Upper lobe of left lung (tissue), 6 donors: ENCODE results near the gene PGLYRP4. TPM values are rescaled to one million over a fixed set of nuclear protein-coding genes. Genes with fewer than 3 reads are reported as not detected.

Experiments used
- ATAC-seq, 2 donors: fragments of 200-7000 bp; cut with Tn5 transposase; one replicate each; pipeline ENCODE4 v1.9.1; 2022; ENCODE audit warnings: mild to moderate bottlenecking in 2 of 2, moderate library complexity in 2 of 2; ENCODE audit not compliant: low FRiP score in 2 of 2
- DNase-seq, 2 donors: peaks; one replicate each; pipeline ENCODE4 v3.0.0-alpha.2; 2019 to 2020
- H3K27ac ChIP-seq, 4 donors: fragments of 200-600 bp; sonication (generic); one replicate each; pipeline ENCODE4 v1.5.1; 2016 to 2019
- H3K27me3 ChIP-seq, 4 donors: fragments of 200-600 bp; sonication (generic); one replicate each; pipeline ENCODE4 v1.5.1; 2017 to 2019
- H3K36me3 ChIP-seq, 4 donors: fragments of 200-600 bp; sonication (generic); one replicate each; pipeline ENCODE4 v1.5.1; 2016 to 2019
- H3K4me1 ChIP-seq, 4 donors: fragments of 200-600 bp; sonication (generic); one replicate each; pipeline ENCODE4 v1.5.1; 2018 to 2019
- H3K4me3 ChIP-seq, 4 donors: fragments of 200-600 bp; sonication (generic); one replicate each; pipeline ENCODE4 v1.5.1; 2017 to 2019; ENCODE audit warnings: mild to moderate bottlenecking in 2 of 4, moderate library complexity in 1 of 4
- H3K9me3 ChIP-seq, 4 donors: fragments of 200-600 bp; sonication (generic); one replicate each; pipeline ENCODE4 v1.5.1; 2018 to 2019
- CTCF ChIP-seq, 6 experiments: fragments of 450-650 bp in 4 of 6; fragments of 200-600 bp in 2 of 6; sonication (generic) in 2 of 6; IDR thresholded peaks; one replicate each; pipeline ENCODE4 v1.5.1; 2016 to 2019; ENCODE audit warnings: antibody characterized with exemption in 6 of 6
- EP300 ChIP-seq, 4 donors: sonication (generic); formaldehyde crosslinking; IDR thresholded peaks; one replicate each; pipeline ENCODE4 v1.5.1; 2017; ENCODE audit warnings: antibody characterized with exemption in 4 of 4, control low read depth in 2 of 4
- POLR2A ChIP-seq, 4 donors: fragments of 450-650 bp; IDR thresholded peaks; one replicate each; pipeline ENCODE4 v1.5.1; 2016 to 2017; ENCODE audit warnings: antibody characterized with exemption in 4 of 4, mild to moderate bottlenecking in 2 of 4
- POLR2AphosphoS5 ChIP-seq, 2 donors: sonication (generic); formaldehyde crosslinking; IDR thresholded peaks; one replicate each; pipeline ENCODE4 v1.5.1; 2017; ENCODE audit warnings: antibody characterized with exemption in 2 of 2
- WGBS, 2 donors: methylation state at CpG; one replicate each; pipeline ENCODE4 v1.1.5; 2017 to 2018; 5-methylcytosine and 5-hydroxymethylcytosine counted together
- total RNA-seq, 6 donors: library from RNA; depleted of rRNA in 4 of 6; stranded (reverse); fragments of >200 nt in 4 of 6; gene quantifications; one replicate each; pipeline versions ENCODE4 v1.1.0 to v1.2.1, GENCODE V29; 2016 to 2021
- donor health status: DM: no; HTN: no; CAD: no; lungs with moderate emphysema.
- donor health status: DM: no; HTN: yes; CAD: no; lungs with severe emphysema.

Gene PGLYRP4
- total RNA-seq, 6 donors from 2014 or later, result not detected

- 67 to 74% methylated on average over 12 of the region's 12 CpGs for whole genome bisulfite sequencing, 2 donors
- Histone ChIP-seq H3K4me1 (peaks cover 3 to 15% (median 11%) of the 10 kb centered on the region in 4 donors), H3K36me3 (no peaks in the 10 kb centered on the region), H3K9me3 (no peaks in the 10 kb centered on the region), H3K27me3 (no peaks in the 10 kb centered on the region), H3K4me3 (no peak overlapping the region), H3K27ac (peak overlapping the region in 3 of 4 donors; percentile 27 to 60 (median 54))
- DNase-seq (no peak), ATAC-seq (no peak)
- TF ChIP-seq POLR2AphosphoS5 (IDR thresholded peaks at IDR 0.05) (peak in 1 of 2 donors; percentile 17), POLR2A (IDR thresholded peaks at IDR 0.05) (no peak)
Observed at GRCh38 chr1:153364766-153365666, 16.4 kb upstream of the PGLYRP4 start.

- Histone ChIP-seq H3K9me3 (no peaks in the 10 kb centered on the region), H3K4me1 (peaks cover 3 to 17% (median 13%) of the 10 kb centered on the region in 4 donors), H3K27ac (peak overlapping the region in 2 of 4 donors; percentile 54 to 60), H3K36me3 (no peaks in the 10 kb centered on the region), H3K4me3 (no peak overlapping the region), H3K27me3 (no peaks in the 10 kb centered on the region)
- TF ChIP-seq POLR2A (IDR thresholded peaks at IDR 0.05) (no peak), CTCF (IDR thresholded peaks at IDR 0.05) (no peak), POLR2AphosphoS5 (IDR thresholded peaks at IDR 0.05) (no peak), EP300 (IDR thresholded peaks at IDR 0.05) (no peak)
- ATAC-seq, result no peak
- no peak for DNase-seq
Observed at GRCh38 chr1:153364156-153364555, 15.5 kb upstream of the PGLYRP4 start.

- Histone ChIP-seq H3K4me3 (no peak overlapping the region), H3K36me3 (no peaks in the 10 kb centered on the region), H3K4me1 (peaks cover 3 to 21% (median 14%) of the 10 kb centered on the region in 4 donors), H3K9me3 (no peaks in the 10 kb centered on the region), H3K27ac (no peak overlapping the region), H3K27me3 (no peaks in the 10 kb centered on the region)
- TF ChIP-seq EP300 (IDR thresholded peaks at IDR 0.05) (no peak), POLR2A (IDR thresholded peaks at IDR 0.05) (no peak), POLR2AphosphoS5 (IDR thresholded peaks at IDR 0.05) (no peak), CTCF (IDR thresholded peaks at IDR 0.05) (no peak)
- 63 to 71% methylated on average over 3 of the region's 3 CpGs for WGBS, 2 donors
- ATAC-seq (no peak), DNase-seq (no peak)
Observed at GRCh38 chr1:153363641-153364040, 15.0 kb upstream of the PGLYRP4 start.

GRCh38 chr1:153362187-153362775 is 13.6 kb upstream of the PGLYRP4 start:
- Histone ChIP-seq H3K27me3 (no peaks in the 10 kb centered on the region), H3K27ac (peak overlapping the region in 2 of 4 donors; percentile 80 to 84), H3K4me3 (no peak overlapping the region), H3K9me3 (no peaks in the 10 kb centered on the region), H3K4me1 (peaks cover 3 to 27% (median 14%) of the 10 kb centered on the region in 4 donors), H3K36me3 (no peaks in the 10 kb centered on the region)
- ATAC-seq (no peak), DNase-seq (no peak)
- WGBS, 2 donors, result 77 to 85% methylated on average over 1 to 3 of the region's 3 CpGs
- TF ChIP-seq POLR2A (IDR thresholded peaks at IDR 0.05), result no peak
- TF ChIP-seq POLR2AphosphoS5 (IDR thresholded peaks at IDR 0.05), result no peak
- TF ChIP-seq EP300 (IDR thresholded peaks at IDR 0.05), result no peak
- TF ChIP-seq CTCF (IDR thresholded peaks at IDR 0.05), result no peak

- Histone ChIP-seq H3K9me3 (no peaks in the 10 kb centered on the region), H3K27me3 (no peaks in the 10 kb centered on the region), H3K36me3 (no peaks in the 10 kb centered on the region), H3K4me1 (peaks cover 3 to 30% (median 20%) of the 10 kb centered on the region in 4 donors), H3K27ac (peak overlapping the region in 3 of 4 donors; percentile 80 to 84 (median 81)), H3K4me3 (no peak overlapping the region)
- WGBS, 2 donors, result 49 to 77% methylated on average over 4 of the region's 4 CpGs
- no peak for TF ChIP-seq CTCF (IDR thresholded peaks at IDR 0.05)
- no peak for TF ChIP-seq POLR2A (IDR thresholded peaks at IDR 0.05)
- TF ChIP-seq POLR2AphosphoS5 (IDR thresholded peaks at IDR 0.05), result no peak
- TF ChIP-seq EP300 (IDR thresholded peaks at IDR 0.05), result no peak
- ATAC-seq, result no peak
- no peak for DNase-seq
Observed at GRCh38 chr1:153361480-153362109, 13.0 kb upstream of the PGLYRP4 start.
